Activated T-cell treated with anti-CD3 and anti-CD28 coated beads, Interleukin-2, amount 50 U/mL, for 24 hours (primary cell): ENCODE data around the gene DBX2.
"Not testable (repeated sequence)": the region's sequence is repeated elsewhere in the genome, so short reads cannot be mapped to it uniquely, and the experiment has no call there.

Source experiments
- DNase-seq: peaks from one replicate; pipeline ENCODE4 v3.0.0-alpha.2; 2020
- H3K27ac Mint-ChIP-seq: 2 replicates; pipeline ENCODE4 v1.8.0; 2020; ENCODE audit warnings: mild to moderate bottlenecking, mixed read lengths
- H3K27me3 Mint-ChIP-seq: 2 replicates; pipeline ENCODE4 v1.8.0; 2020; ENCODE audit warnings: mixed read lengths
- H3K36me3 Mint-ChIP-seq: 2 replicates; pipeline ENCODE4 v1.8.0; 2020; ENCODE audit warnings: low read depth, mixed read lengths
- H3K4me1 Mint-ChIP-seq: 2 replicates; pipeline ENCODE4 v1.8.0; 2020; ENCODE audit warnings: low read depth, mixed read lengths
- H3K4me3 Mint-ChIP-seq: 2 replicates; pipeline ENCODE4 v1.8.0; 2020; ENCODE audit warnings: mild to moderate bottlenecking, moderate library complexity, mixed read lengths
- H3K9me3 Mint-ChIP-seq: 2 replicates; pipeline ENCODE4 v1.8.0; 2020; ENCODE audit warnings: mixed read lengths

The DBX2 gene

DNA sequence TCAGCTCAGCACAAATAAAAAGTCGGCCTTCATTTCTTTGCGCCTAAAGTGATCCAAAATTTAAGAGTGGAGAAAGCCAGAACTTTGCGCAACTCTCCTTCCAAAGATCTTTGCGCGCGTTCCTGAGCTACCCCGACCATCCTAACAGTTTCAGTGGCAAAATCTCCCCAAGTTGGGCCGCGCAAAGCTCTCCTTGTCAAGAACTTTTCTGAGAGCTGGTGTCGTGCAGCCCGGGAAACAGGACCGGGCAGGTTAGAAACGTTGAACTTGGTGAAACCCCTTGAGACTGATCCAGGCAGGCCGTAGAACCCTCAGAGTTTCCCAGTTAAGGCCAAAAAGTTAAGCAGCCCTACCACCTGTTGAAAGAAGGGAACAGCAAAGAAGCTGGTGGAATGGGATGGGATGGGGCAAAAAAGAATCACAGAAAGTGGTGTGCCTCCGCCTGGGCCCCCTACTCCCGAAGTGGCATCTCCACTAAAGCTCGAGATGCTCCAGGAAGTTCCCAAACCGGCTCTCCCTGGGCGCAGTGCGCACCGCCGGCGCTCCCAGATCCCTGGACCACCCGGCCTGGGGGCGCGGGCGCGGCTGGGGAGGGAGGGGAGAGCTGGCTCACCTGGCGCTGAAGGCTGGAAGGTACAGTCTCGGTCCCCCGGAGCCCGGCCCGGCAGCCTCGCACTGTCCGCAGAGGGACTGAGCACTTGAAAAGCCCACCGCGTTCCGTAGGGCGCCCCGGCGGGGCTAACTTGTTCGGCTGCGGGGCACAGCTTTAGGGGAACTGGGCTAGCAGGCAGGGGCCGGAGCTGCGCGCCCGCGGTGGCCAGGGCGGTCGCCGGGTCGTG, 768 bp downstream of the DBX2 start:
- DNase-seq: peak; percentile 31
- H3K9me3 Mint-ChIP-seq: no peaks in the 10 kb centered on the region
- H3K27ac Mint-ChIP-seq: no peak overlapping the region
- no peak overlapping the region for H3K4me3 Mint-ChIP-seq
- peaks cover 5% of the 10 kb centered on the region for H3K4me1 Mint-ChIP-seq
- H3K27me3 Mint-ChIP-seq: peaks cover 70% of the 10 kb centered on the region
- H3K36me3 Mint-ChIP-seq: no peaks in the 10 kb centered on the region

DNA sequence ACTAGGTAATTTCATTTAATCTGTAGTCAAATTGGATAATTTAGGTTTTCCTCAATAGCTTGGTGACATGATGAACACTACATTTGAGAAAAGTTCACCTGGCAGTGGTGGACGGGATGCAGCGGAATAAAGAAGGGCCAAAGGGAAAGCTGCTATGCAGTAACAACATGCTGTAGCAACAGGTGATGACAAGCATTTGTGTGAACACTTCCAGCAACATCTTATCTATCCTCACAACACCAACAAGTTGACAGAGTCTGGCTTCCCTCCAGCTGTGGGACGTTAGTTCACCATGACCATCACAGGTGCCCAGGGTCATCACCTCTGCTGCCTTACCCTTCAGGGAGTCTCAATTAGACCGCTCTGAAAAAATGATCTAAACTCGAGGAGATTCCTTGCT, 8.3 kb downstream of the DBX2 start:
- Mint-ChIP-seq H3K36me3 (no peaks in the 10 kb centered on the region), H3K4me1 (no peaks in the 10 kb centered on the region)
- no peak for DNase-seq

DNA sequence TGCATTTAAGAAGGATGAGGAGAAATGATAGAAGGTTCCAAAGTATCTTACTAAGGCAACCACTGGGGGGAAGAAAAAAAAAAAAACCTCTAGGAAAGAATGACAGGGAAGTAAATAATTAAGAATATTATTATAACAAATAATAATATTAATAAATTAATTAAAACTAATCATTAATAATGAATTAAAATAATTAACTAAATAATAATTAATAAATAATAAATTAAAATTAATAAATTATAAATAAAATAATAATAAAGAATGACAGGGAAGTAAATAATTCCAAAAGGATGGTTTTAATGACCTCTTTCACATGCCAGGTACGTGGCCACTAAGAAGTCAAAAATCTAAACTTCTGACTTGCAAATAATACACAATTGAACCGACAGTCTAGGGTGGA, 9.9 kb downstream of the DBX2 start:
- Mint-ChIP-seq H3K4me3 (no peak overlapping the region), H3K9me3 (no peaks in the 10 kb centered on the region), H3K27me3 (peaks cover 27% of the 10 kb centered on the region), H3K36me3 (no peaks in the 10 kb centered on the region), H3K27ac (no peak overlapping the region), H3K4me1 (no peaks in the 10 kb centered on the region)
- no peak for DNase-seq

More for the DNA sequence above, 8.3 kb downstream of the DBX2 start:
- Mint-ChIP-seq H3K4me3 (no peak overlapping the region), H3K27ac (no peak overlapping the region), H3K9me3 (no peaks in the 10 kb centered on the region), H3K27me3 (peaks cover 36% of the 10 kb centered on the region)

DNA sequence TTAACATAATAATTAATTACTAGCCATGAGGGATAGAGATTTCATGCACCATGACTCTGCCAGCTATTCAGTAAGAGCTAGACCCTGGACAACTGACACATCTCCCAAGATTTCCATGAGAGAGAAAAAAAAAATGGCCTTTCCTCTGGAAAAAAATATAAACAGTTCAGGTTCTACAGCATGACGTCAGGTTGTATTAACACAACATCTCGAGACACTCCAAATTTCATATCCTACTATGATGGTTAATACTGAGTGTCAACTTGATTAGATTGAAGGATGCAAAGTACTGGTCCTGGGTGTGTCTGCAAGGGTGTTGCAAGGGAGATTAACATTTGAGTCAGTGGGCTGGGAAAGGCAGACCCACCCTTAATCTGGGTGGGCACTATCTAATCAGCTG, 11.1 kb downstream of the DBX2 start:
- Mint-ChIP-seq H3K27ac (no peak overlapping the region), H3K9me3 (no peaks in the 10 kb centered on the region), H3K27me3 (peaks cover 28% of the 10 kb centered on the region), H3K4me1 (no peaks in the 10 kb centered on the region), H3K36me3 (no peaks in the 10 kb centered on the region), H3K4me3 (no peak overlapping the region)
- DNase-seq: no peak

DNA sequence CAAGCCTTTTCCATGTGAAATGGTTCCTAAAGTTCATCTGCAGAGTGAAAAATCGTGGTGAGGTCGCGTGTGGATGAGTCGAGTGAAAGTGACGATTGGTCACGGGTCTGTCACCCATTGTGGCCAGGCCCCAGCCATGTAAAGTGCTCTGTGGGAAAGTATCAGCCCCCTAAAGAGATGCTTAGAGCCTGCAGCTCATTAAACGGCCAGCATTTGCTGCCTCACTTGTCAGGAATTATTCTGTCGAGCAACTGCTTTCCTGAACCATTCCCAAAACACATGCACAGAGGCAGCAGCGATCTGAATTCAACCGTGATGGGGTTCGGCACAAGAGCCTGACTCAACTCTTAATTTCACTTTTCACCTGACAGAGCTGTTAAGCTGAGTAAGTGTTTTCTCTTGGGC, 16.0 kb downstream of the DBX2 start:
- DNase-seq: no peak
- Mint-ChIP-seq H3K36me3 (no peaks in the 10 kb centered on the region), H3K9me3 (no peaks in the 10 kb centered on the region), H3K27me3 (peaks cover 21% of the 10 kb centered on the region), H3K4me1 (no peaks in the 10 kb centered on the region), H3K27ac (no peak overlapping the region), H3K4me3 (no peak overlapping the region)

DNA sequence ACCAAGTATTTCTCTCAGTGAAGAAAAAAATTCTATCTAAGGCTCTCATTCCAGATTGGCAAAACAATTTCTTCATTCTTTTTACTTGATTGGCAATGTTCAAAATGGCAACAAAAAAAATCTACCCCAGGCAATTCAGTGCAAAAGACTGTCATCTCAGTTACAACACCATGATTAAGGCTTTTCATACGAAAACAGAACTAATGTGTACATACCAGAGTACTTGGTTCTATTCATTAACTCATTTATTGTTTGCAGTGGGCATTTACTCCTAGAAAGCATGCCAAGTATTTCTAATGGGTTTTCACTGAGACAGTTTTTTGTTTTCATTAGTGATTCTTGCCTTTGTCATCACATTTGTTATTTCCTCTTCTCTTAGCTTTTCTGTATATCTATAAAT, 33.0 kb downstream of the DBX2 start:
- Mint-ChIP-seq H3K27me3 (peaks cover 11% of the 10 kb centered on the region), H3K4me1 (no peaks in the 10 kb centered on the region), H3K4me3 (no peak overlapping the region), H3K36me3 (no peaks in the 10 kb centered on the region), H3K9me3 (peaks cover 19% of the 10 kb centered on the region), H3K27ac (no peak overlapping the region)
- no peak for DNase-seq

DNA sequence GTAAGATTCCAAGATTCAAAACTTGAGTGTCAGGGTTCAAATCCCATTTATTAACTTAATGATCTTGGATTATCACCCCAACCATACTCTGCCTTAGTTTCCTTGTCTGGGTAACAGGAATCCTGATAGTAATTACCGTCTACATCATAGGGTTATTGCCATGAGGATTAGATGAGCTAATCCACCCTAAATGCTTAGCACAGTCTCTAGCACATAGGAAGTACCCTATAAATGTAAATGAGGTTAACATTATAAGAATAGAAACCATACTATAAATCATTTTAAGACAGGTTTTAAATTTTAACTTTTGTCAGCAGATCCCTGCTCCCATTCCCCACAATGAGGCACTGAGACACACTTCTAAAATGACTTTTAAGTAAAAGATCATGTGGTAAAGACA, 36.5 kb downstream of the DBX2 start:
- Mint-ChIP-seq H3K27ac (no peak overlapping the region), H3K36me3 (no peaks in the 10 kb centered on the region), H3K4me3 (no peak overlapping the region), H3K9me3 (peaks cover 8% of the 10 kb centered on the region), H3K4me1 (no peaks in the 10 kb centered on the region), H3K27me3 (peaks cover 14% of the 10 kb centered on the region)
- no peak for DNase-seq

DNA sequence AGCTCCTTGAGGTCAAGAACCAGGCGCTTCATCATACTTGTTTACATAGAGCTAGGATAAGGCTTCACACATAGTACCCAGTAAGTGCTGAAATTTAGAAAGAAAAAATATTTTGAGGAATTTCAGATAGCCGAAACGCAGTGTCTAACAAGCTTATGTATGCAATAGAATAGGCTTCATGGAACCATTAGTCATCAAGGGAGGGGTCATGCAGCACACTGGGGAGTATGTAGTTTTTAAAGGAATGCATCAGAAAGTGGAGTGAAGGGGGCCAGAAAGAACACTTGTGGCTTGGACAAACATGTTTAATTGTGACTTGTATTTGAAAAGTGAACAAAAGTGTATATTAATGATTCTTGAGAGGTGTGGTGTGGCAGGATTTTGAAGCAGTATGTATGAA, 38.1 kb downstream of the DBX2 start:
- Mint-ChIP-seq H3K4me3 (no peak overlapping the region), H3K4me1 (no peaks in the 10 kb centered on the region), H3K27me3 (peaks cover 17% of the 10 kb centered on the region), H3K9me3 (no peaks in the 10 kb centered on the region), H3K36me3 (no peaks in the 10 kb centered on the region), H3K27ac (no peak overlapping the region)
- DNase-seq: no peak

DNA sequence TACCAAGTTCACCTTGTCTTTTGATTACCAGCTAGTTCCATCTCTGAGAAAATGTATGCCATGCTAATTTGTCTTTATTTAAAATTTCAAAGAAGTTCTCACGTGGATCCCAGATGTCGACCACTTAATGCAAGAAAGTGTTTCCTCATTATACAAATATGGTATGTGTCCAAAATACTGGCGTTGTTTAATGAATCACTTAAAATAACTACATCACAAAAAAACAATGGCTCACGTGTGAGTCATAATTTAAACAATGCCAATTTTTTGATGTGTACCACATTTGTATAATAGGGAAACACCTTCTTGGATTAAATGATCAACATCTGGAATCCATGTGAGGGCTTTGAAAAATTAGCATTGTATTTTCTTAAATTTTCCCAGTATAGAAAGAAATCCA, 40.8 kb downstream of the DBX2 start:
- no peak overlapping the region for H3K27ac Mint-ChIP-seq
- H3K4me3 Mint-ChIP-seq: no peak overlapping the region
- no peaks in the 10 kb centered on the region for H3K9me3 Mint-ChIP-seq
- no peak for DNase-seq
- peaks cover 10% of the 10 kb centered on the region for H3K27me3 Mint-ChIP-seq
- H3K36me3 Mint-ChIP-seq: no peaks in the 10 kb centered on the region
- H3K4me1 Mint-ChIP-seq: no peaks in the 10 kb centered on the region

DNA sequence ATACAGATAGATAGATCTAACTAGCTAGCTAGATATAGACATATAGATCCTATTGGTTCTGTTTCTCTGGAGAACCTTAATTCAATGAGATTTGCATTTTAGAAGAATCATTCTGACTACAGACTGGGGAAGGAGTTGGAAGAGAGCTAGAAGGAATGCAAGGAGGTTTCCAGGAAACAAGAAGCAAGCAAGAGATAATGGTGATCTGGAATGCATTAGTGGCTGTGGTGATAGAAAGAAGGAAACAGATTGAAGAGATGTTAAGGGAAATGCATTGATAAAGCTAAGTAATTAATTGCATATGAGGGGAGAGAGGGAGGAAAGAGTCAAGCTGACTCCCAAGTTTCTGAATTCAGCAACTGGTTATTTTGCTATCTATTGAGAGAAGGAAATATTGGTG, 42.7 kb downstream of the DBX2 start:
- H3K4me3 Mint-ChIP-seq: no peak overlapping the region
- peaks cover 6% of the 10 kb centered on the region for H3K27me3 Mint-ChIP-seq

DNA sequence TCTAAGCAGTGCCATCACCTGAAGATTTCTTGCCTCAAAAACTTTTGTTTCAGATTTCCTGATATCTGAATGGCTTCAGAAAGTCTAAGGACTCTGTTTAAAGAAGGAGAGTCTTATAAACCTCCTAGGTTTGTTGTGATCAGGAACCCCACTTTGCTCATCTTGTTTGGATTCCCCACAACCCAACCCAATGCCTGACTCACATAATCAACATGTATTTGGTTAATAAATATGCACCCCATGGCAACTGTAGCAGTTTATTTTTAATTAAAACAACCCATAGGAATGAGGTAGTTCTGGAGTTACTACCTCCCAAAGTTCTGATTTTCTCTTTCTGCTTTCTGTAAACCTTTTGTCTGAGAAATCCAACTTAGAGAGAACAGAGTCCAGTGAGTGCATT, 51.5 kb downstream of the DBX2 start:
- Mint-ChIP-seq H3K9me3 (no peaks in the 10 kb centered on the region), H3K4me1 (no peaks in the 10 kb centered on the region), H3K36me3 (no peaks in the 10 kb centered on the region), H3K4me3 (no peak overlapping the region), H3K27ac (no peak overlapping the region), H3K27me3 (peaks cover 16% of the 10 kb centered on the region)
- no peak for DNase-seq

More for the DNA sequence above, 42.7 kb downstream of the DBX2 start:
- no peak for DNase-seq
- H3K36me3 Mint-ChIP-seq: no peaks in the 10 kb centered on the region
- H3K4me1 Mint-ChIP-seq: no peaks in the 10 kb centered on the region
- H3K27ac Mint-ChIP-seq: no peak overlapping the region
- no peaks in the 10 kb centered on the region for H3K9me3 Mint-ChIP-seq

DNA sequence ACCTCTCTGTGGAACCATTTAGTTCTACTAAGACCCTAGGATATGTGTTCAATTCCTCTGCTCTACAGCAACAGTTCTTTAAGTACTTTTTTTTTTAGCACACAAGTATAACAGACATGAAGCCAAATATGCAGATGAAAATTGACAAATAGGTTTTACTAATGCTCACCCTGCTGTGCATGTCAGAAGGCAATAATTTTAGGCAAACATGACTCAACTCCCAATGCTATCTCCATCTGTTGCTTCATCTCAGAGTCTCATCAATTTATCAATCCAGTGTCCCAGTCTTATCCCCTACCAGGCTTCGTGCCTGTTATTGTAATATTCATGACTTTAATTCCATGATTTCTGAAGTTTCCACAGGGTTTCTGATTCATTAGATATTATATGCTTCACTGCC, 57.7 kb downstream of the DBX2 start:
- no peak for DNase-seq
- H3K27ac Mint-ChIP-seq: no peak overlapping the region
- no peaks in the 10 kb centered on the region for H3K4me1 Mint-ChIP-seq
- no peak overlapping the region for H3K4me3 Mint-ChIP-seq
- no peaks in the 10 kb centered on the region for H3K9me3 Mint-ChIP-seq
- H3K36me3 Mint-ChIP-seq: no peaks in the 10 kb centered on the region
- peaks cover 13% of the 10 kb centered on the region for H3K27me3 Mint-ChIP-seq

DNA sequence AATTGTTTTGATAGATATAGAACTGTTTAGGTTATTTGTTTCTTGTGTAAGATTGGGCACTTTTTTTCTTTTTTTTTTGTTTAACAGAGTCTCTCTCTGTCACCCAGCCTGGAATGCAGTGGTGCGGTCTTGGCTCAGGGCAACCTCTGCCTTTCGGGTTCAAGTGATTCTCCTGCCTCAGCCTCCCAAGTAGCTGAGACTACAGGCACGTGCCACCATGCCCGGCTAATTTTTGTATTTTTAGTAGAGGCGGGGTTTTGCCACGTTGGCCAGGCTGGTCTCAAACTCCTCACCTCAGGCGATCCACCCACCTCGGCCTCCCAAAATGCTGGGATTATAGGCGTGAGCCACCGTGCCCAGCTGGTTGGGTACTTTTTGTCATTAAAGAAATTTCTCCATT, 66.0 kb downstream of the DBX2 start:
- peaks cover 12% of the 10 kb centered on the region for H3K27me3 Mint-ChIP-seq
- not testable (repeated sequence) for DNase-seq, H3K4me3 Mint-ChIP-seq, H3K4me1 Mint-ChIP-seq, H3K36me3 Mint-ChIP-seq, H3K9me3 Mint-ChIP-seq, H3K27ac Mint-ChIP-seq

DNA sequence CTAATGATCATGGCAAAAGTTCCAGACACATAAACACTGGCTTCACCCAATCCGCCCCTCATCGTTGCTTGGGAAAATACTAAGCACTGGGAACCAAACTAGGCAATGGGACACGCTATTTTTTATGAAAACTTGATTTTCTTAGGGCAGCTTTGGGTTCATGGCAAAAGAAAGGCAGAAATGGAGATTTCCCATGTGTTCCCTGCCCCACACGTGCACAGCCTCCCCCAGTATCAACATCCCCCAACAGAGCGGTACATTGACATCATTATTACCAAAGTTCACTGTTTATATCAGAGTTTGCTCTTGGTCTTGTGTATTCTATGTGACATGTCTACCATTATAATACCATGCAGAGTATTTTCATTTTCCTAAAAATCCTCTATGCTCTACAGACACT, 71.0 kb downstream of the DBX2 start:
- Mint-ChIP-seq H3K27ac (no peak overlapping the region), H3K9me3 (no peaks in the 10 kb centered on the region), H3K4me3 (no peak overlapping the region), H3K27me3 (no peaks in the 10 kb centered on the region), H3K36me3 (no peaks in the 10 kb centered on the region), H3K4me1 (no peaks in the 10 kb centered on the region)
- no peak for DNase-seq

DNA sequence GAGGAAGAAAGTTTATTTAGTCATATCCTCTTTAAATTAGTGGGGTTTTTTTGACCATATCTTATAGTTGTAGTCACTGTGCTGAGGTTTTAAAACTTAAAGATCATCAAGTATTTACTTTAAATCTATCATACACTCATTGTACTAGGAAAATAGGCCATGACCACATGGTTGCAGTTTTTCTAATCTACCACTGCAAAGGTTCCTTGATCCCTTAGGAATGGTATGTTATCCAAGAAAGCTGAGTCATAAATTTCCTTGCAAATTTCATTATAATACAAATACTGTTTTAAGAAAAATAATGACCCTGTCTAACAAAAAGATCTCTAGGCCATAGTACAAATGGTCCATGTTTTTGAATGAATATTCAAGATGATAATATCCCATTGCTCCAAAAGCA, 74.7 kb downstream of the DBX2 start:
- Mint-ChIP-seq H3K27ac (no peak overlapping the region), H3K4me1 (no peaks in the 10 kb centered on the region), H3K9me3 (no peaks in the 10 kb centered on the region), H3K27me3 (no peaks in the 10 kb centered on the region), H3K4me3 (no peak overlapping the region), H3K36me3 (no peaks in the 10 kb centered on the region)
- no peak for DNase-seq
